GM10266 (cell line): ENCODE results near the gene SMIM41.

Experiments
- DNase-seq: peaks from one replicate; pipeline ENCODE4 v3.0.0; 2012; ENCODE audit errors: extremely low spot score
- TF ChIP-seq, protein P1 (sequence below): IDR thresholded peaks from 2 replicates; pipeline ENCODE4 v1.5.1; 2012; ENCODE audit warnings: mild to moderate bottlenecking, low read depth; ENCODE audit not compliant: control insufficient read depth, insufficient read depth; ENCODE audit errors: missing control alignments

Gene SMIM41

GRCh38 chr12:52080403-52081251, 1.1 kb downstream of the SMIM41 start:
- TF ChIP-seq, protein P1, sequence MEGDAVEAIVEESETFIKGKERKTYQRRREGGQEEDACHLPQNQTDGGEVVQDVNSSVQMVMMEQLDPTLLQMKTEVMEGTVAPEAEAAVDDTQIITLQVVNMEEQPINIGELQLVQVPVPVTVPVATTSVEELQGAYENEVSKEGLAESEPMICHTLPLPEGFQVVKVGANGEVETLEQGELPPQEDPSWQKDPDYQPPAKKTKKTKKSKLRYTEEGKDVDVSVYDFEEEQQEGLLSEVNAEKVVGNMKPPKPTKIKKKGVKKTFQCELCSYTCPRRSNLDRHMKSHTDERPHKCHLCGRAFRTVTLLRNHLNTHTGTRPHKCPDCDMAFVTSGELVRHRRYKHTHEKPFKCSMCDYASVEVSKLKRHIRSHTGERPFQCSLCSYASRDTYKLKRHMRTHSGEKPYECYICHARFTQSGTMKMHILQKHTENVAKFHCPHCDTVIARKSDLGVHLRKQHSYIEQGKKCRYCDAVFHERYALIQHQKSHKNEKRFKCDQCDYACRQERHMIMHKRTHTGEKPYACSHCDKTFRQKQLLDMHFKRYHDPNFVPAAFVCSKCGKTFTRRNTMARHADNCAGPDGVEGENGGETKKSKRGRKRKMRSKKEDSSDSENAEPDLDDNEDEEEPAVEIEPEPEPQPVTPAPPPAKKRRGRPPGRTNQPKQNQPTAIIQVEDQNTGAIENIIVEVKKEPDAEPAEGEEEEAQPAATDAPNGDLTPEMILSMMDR = no peak
- no peak for DNase-seq

DNA sequence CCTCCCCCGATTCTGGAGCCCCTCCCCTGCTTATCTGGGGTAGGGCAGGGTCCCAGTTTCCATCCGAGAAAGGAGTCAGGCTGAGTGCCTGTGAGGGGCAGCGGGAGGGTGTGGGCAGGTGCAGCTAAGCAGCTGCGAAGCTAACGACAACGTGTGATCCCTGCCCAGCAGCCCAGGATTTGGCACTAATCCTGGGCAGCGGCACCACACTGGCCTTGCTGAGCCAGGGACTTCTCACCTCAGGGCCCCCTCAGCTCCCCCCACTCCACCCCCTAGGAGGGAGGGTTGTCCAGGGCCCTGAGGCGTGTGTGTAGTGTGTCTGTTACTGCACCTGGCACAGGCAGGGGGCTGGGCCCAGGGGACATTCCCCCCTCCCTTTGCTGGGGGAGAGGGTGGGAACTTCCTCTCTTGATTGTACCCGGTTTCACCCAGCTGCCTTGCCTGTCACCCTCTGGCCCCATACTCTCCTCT, 1.8 kb downstream of the SMIM41 start:
- TF ChIP-seq, protein P1 = no peak
- peak; percentile 67 for DNase-seq

- DNase-seq = no peak
- TF ChIP-seq, protein P1 = no peak
Measured at GRCh38 chr12:52082026-52082668, 2.6 kb downstream of the SMIM41 start.

DNA sequence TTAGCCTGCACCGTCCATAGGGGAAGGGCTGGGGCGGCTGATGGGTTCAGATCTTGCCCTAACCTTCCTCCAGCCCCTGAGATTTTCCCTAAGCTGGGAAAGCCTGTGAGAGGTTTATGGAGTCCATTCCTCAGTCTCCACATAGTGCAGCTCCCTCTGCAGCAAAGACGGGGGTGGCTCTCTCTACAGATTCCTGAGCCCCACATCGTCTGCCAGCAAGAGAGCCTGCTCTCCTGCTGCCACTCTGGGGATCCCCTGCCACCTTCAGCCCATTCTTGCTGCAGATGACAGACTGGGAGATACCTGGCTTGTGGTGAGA, 3.1 kb downstream of the SMIM41 start:
- TF ChIP-seq, protein P1 = no peak
- DNase-seq = no peak

DNA sequence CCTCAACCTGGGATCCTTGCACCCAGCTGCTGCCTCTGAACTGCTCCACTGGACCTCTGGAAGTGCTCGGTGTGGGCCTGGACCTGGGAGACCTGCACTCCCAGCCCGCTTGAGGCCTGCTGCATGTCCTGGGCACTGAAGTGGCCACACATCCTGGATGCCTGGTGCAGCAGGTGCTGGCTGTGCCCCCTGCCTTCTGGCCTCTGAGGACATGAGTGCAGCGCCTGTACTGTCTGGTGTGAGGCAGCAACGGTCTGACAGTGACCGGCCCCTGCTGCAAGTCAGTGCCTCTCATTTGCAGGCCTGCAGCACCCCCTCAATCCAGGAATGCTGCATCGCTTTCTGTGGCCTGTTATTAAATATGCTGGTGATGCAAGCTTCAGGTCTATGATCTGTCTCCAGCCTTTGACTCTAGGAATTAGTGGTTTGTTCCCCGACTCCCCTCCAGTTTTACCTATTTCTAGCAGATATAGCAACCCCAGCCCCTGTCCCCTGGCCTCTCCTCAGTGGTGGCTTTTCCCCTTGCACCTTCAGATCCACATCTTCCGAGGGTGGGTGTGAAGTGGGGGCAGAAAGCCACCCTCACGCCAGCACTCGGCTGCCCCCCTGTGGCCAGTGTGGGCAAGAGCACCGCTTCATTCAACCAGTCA, 3.6 kb downstream of the SMIM41 start:
- TF ChIP-seq, protein P1 = peak; percentile 90
- peak; percentile 86 for DNase-seq

DNA sequence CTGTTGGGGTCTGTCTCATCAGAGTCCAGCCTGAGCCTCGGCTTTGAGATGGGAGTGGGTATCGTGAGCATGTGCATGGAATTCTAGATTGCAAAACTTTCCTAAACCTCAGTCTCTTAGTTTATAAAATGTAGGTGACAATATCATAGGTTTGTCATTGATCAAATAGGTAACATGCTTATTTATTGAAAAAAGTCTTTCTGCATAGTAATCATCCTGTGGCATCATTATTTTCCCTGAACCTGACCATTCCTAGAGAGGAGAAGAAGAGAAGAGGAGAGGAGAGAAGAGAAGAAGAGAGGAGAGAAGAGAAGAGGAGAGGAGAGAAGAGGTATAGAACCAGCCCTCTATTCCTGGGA, 4.1 kb downstream of the SMIM41 start:
- no peak for DNase-seq

More for the DNA sequence above, 4.1 kb downstream of the SMIM41 start:
- TF ChIP-seq, protein P1 = peak; percentile 2
